SU-DHL-6 (cell line): ENCODE results near the gene CLNK.

Source experiments
- CTCF ChIP-seq: fragments of 200-600 bp; sonication (generic); IDR thresholded peaks from one replicate; pipeline ENCODE4 v1.5.1; 2017; ENCODE audit warnings: antibody characterized with exemption, mild to moderate bottlenecking, low read length, moderate library complexity; ENCODE audit not compliant: insufficient read depth, poor library complexity, severe bottlenecking
- EZH2phosphoT487 ChIP-seq: fragments of 200-600 bp; sonication (generic), shearing (Covaris generic); conservative IDR thresholded peaks from 2 replicates; pipeline ENCODE4 v1.6.1; 2018; ENCODE audit warnings: mild to moderate bottlenecking, antibody characterized with exemption, low read length, moderate library complexity, mixed read lengths

- TF ChIP-seq CTCF (no peak), EZH2phosphoT487 (no peak)
Observed at GRCh38 chr4:10619855-10620254, 64.7 kb downstream of the CLNK start.
